ENCODE measurements around the gene RASGRP4.
"Not testable (repeated sequence)": the region's sequence is repeated elsewhere in the genome, so short reads cannot be mapped to it uniquely, and the experiment has no call there.

RASGRP4 gene

DNA sequence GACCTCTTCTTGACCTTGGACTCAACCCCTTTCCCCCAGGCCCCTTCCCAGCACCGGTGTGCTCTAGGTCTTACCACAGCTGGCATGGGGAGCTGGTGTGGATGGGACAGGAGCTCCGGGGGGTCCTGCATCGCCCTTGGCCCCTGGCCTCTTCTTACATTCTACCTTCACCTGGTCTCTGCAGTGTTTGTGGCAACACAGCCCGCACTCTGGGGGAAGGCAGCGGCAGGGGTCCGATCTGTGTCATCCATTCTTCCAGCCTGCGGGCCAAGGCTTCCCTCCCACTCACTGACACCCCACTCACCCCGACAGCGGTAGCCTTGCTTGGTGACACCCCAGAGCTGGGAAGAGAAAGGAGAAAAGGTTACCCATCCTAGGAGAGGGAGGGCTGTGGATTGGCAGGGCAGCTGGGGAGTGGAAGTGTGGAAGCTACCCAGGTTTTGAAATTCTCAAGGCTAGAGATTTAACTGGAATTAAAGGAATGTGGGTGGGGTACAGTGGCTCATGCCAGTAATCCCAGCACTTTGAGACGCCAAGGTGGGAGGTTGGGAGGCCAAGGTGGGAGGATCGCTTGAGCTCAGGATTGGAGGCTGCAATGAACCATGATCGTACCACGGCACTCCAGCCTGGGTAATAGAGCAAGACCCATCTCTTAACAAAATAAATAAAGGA is 14.8 kb downstream of the RASGRP4 start:
- H3K27me3 ChIP-seq (replicated peaks), result no peaks in the 10 kb centered on the region
- H3K27ac ChIP-seq, result no peak overlapping the region
- no peak for DNase-seq
- TF ChIP-seq, protein P1, sequence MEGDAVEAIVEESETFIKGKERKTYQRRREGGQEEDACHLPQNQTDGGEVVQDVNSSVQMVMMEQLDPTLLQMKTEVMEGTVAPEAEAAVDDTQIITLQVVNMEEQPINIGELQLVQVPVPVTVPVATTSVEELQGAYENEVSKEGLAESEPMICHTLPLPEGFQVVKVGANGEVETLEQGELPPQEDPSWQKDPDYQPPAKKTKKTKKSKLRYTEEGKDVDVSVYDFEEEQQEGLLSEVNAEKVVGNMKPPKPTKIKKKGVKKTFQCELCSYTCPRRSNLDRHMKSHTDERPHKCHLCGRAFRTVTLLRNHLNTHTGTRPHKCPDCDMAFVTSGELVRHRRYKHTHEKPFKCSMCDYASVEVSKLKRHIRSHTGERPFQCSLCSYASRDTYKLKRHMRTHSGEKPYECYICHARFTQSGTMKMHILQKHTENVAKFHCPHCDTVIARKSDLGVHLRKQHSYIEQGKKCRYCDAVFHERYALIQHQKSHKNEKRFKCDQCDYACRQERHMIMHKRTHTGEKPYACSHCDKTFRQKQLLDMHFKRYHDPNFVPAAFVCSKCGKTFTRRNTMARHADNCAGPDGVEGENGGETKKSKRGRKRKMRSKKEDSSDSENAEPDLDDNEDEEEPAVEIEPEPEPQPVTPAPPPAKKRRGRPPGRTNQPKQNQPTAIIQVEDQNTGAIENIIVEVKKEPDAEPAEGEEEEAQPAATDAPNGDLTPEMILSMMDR (IDR thresholded peaks at IDR 0.05; ENCODE audit: low read depth, low read length, missing control alignments), result no peak
- H3K4me3 ChIP-seq (ENCODE audit: low read depth, low read length), result no peak overlapping the region
- no peaks in the 10 kb centered on the region for H3K36me3 ChIP-seq (replicated peaks)
- in situ Hi-C loops (cut with HindIII; ENCODE audit: low pct_ligation_motif_present, low sequenced_read_pairs), result no loop called here

DNA sequence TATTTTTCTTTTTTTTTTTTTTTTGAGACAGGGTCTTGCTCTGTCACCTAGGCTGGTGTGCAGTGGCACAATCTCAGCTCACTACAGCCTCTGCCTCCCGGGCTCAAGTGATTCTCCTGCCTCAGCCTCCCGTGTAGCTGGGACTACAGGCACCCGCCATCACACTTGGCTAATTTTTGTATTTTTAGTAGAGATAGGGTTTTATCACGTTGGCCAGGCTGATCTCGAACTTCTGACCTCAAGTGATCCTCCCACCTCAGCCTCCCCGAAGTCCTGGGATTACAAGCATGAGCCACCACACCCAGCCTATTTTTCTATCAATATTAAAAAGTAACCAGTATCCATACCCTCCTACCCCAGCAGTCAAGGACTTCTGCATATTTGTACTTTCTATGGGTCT is 15.6 kb downstream of the RASGRP4 start:
- H3K27me3 ChIP-seq (replicated peaks); H3K27ac ChIP-seq; H3K36me3 ChIP-seq (replicated peaks); DNase-seq; in situ Hi-C loops (cut with HindIII; ENCODE audit: low pct_ligation_motif_present, low sequenced_read_pairs); H3K4me3 ChIP-seq (ENCODE audit: low read depth, low read length): not testable (repeated sequence)

- in situ Hi-C loops (cut with HindIII; ENCODE audit: low pct_ligation_motif_present, low sequenced_read_pairs), result no loop called here
- H3K27ac ChIP-seq, result no peak overlapping the region
These were observed 16.3 kb downstream of the RASGRP4 start for GRCh38 chr19:38409631-38410133.

DNA sequence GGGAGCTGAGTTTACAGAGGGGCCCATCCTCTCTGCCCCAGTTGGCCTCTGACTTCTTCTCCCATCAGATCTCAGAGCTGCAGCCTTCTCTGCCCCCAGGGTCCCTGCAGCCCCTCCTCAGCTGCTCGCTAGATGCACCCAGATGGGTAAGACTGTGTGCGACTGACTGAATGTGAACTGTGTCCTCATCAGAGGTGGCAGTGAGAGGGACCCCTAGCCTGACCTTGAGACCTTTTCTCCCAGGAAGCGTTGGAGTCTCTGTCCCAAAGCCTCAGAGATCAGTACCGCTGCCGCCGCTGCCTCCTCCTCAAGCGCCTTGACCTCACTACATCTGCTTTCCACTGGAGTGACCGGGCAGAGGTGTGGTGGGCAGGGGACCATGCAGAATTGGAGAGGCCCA is 20.7 kb downstream of the RASGRP4 start:
- H3K4me3 ChIP-seq (ENCODE audit: low read depth, low read length), result no peak overlapping the region
- in situ Hi-C loops (cut with HindIII; ENCODE audit: low pct_ligation_motif_present, low sequenced_read_pairs), result no loop called here
- H3K27me3 ChIP-seq (replicated peaks), result no peaks in the 10 kb centered on the region
- no peaks in the 10 kb centered on the region for H3K36me3 ChIP-seq (replicated peaks)
- TF ChIP-seq, protein P1 (IDR thresholded peaks at IDR 0.05; ENCODE audit: low read depth, low read length, missing control alignments), result no peak
- no peak for DNase-seq
- no peak overlapping the region for H3K27ac ChIP-seq

More at GRCh38 chr19:38409631-38410133, 16.3 kb downstream of the RASGRP4 start:
- Histone ChIP-seq H3K4me3 (ENCODE audit: low read depth, low read length) (no peak overlapping the region), H3K27me3 (replicated peaks) (no peaks in the 10 kb centered on the region), H3K36me3 (replicated peaks) (no peaks in the 10 kb centered on the region)
- DNase-seq, result peak; percentile 44
- TF ChIP-seq, protein P1 (IDR thresholded peaks at IDR 0.05; ENCODE audit: low read depth, low read length, missing control alignments), result no peak

- no peaks in the 10 kb centered on the region for H3K36me3 ChIP-seq (replicated peaks)
- DNase-seq, result no peak
- H3K4me3 ChIP-seq (ENCODE audit: low read depth, low read length), result no peak overlapping the region
- in situ Hi-C loops (cut with HindIII; ENCODE audit: low pct_ligation_motif_present, low sequenced_read_pairs), result no loop called here
- H3K27me3 ChIP-seq (replicated peaks), result no peaks in the 10 kb centered on the region
- H3K27ac ChIP-seq, result no peak overlapping the region
- TF ChIP-seq, protein P1 (IDR thresholded peaks at IDR 0.05; ENCODE audit: low read depth, low read length, missing control alignments), result no peak
These were observed 21.2 kb downstream of the RASGRP4 start for GRCh38 chr19:38404858-38405257.

- TF ChIP-seq, protein P1 (IDR thresholded peaks at IDR 0.05; ENCODE audit: low read depth, low read length, missing control alignments), result peak; percentile 72
- DNase-seq, result peak; percentile 95
- peak within 1 kb of the TSS; percentile 84 for H3K4me3 ChIP-seq (ENCODE audit: low read depth, low read length)
- no peak within 1 kb of the TSS for H3K27ac ChIP-seq
- H3K36me3 ChIP-seq (replicated peaks), result no peaks in the 10 kb centered on the region
- no peaks in the 10 kb centered on the region for H3K27me3 ChIP-seq (replicated peaks)
- in situ Hi-C loops (cut with HindIII; ENCODE audit: low pct_ligation_motif_present, low sequenced_read_pairs), result no loop called here
These were observed 22.9 kb downstream of the RASGRP4 start, which contains the start of gene FAM98C for GRCh38 chr19:38402967-38403674. Gene FAM98C, plus strand, starts transcription at chr19:38403093. Its CDS starts 61 bp downstream, at chr19:38403154.

Measured in brain microvascular endothelial cell (primary cell).